ENCODE results near the gene PLEKHA7.
"Not testable (repeated sequence)": the region's sequence is repeated elsewhere in the genome, so short reads cannot be mapped to it uniquely, and the experiment has no call there.

PLEKHA7 gene

GRCh38 chr11:16941935-16942334 lies 72.3 kb downstream of the PLEKHA7 start:
- DNase-seq: no peak

GRCh38 chr11:16938061-16938460 lies 76.2 kb downstream of the PLEKHA7 start:
- DNase-seq: no peak

- no peak for DNase-seq
Observed at GRCh38 chr11:16936643-16937042, 77.6 kb downstream of the PLEKHA7 start.

- DNase-seq: peak; percentile 31
Observed at GRCh38 chr11:16935518-16936302, 78.5 kb downstream of the PLEKHA7 start.

- no peak for DNase-seq
Observed at GRCh38 chr11:16933756-16934603, 80.2 kb downstream of the PLEKHA7 start.

- no peak for DNase-seq
Observed at GRCh38 chr11:16933291-16933690, 80.9 kb downstream of the PLEKHA7 start.

- DNase-seq: no peak
Observed at GRCh38 chr11:16928044-16928443, 86.2 kb downstream of the PLEKHA7 start.

- DNase-seq: no peak
Observed at GRCh38 chr11:16926883-16927626, 87.2 kb downstream of the PLEKHA7 start.

- DNase-seq: peak; percentile 64
Observed at GRCh38 chr11:16925561-16926065, 88.6 kb downstream of the PLEKHA7 start.

GRCh38 chr11:16924826-16925560 lies 89.2 kb downstream of the PLEKHA7 start:
- peak; percentile 86 for DNase-seq

- no peak for DNase-seq
Observed at GRCh38 chr11:16924462-16924825, 89.8 kb downstream of the PLEKHA7 start.

- DNase-seq: no peak
Observed at GRCh38 chr11:16923987-16924386, 90.2 kb downstream of the PLEKHA7 start.

- DNase-seq: no peak
Observed at GRCh38 chr11:16921668-16922067, 92.5 kb downstream of the PLEKHA7 start.

GRCh38 chr11:16921019-16921418 lies 93.2 kb downstream of the PLEKHA7 start:
- no peak for DNase-seq

- DNase-seq: no peak
Observed at GRCh38 chr11:16920559-16920958, 93.7 kb downstream of the PLEKHA7 start.

- DNase-seq: not testable (repeated sequence)
Observed at GRCh38 chr11:16918543-16919182, 95.6 kb downstream of the PLEKHA7 start.

GRCh38 chr11:16917941-16918340 lies 96.3 kb downstream of the PLEKHA7 start:
- no peak for DNase-seq

- DNase-seq: no peak
Observed at GRCh38 chr11:16912692-16913111, 101.5 kb downstream of the PLEKHA7 start.

- no peak for DNase-seq
Observed at GRCh38 chr11:16911658-16912057, 102.6 kb downstream of the PLEKHA7 start.

- no peak for DNase-seq
Observed at GRCh38 chr11:16911186-16911585, 103.0 kb downstream of the PLEKHA7 start.

- no peak for DNase-seq
Observed at GRCh38 chr11:16909359-16910035, 104.7 kb downstream of the PLEKHA7 start.

All from right hindlimb (tissue), 1 donor.